MCF 10A (cell line): ENCODE results near the gene ZNF280D. TPM values are rescaled to one million over a fixed set of nuclear protein-coding genes. Genes with fewer than 3 reads are reported as not detected.
A peak's percentile ranks its signal among the peaks of the same experiment; 100 is the strongest.

Experiments
- BruUV-seq: library from RNA; stranded (reverse); fragments of 400-500 nt; replicated peaks from 2 replicates; lab custom pipeline; 2021; lab: Mats Ljungman, UMichigan
- CTCF ChIA-PET: fragments of 300-600 bp; sonication (Branson Sonifier 250); formaldehyde crosslinking; extraction: SDS; loops from one replicate; lab custom pipeline; 2021; ENCODE audit warnings: antibody characterized with exemption, inconsistent platforms; lab: Yijun Ruan, JAX
- POLR2A ChIA-PET: fragments of 300-600, 350-650 bp; sonication (Branson Sonifier 250); formaldehyde crosslinking; extraction: SDS; loops from one replicate; lab custom pipeline; 2020; ENCODE audit warnings: antibody characterized with exemption, inconsistent platforms; lab: Yijun Ruan, JAX
- DNase-seq: peaks from one replicate; pipeline ENCODE4 v3.0.0-alpha.2; 2018; ENCODE audit not compliant: unreplicated experiment
- H3K27ac Mint-ChIP-seq: one replicate; pipeline ENCODE4 v1.8.0; 2022; ENCODE audit warnings: mild to moderate bottlenecking, low read depth, mixed read lengths; ENCODE audit not compliant: unreplicated experiment
- H3K27me3 Mint-ChIP-seq: one replicate; pipeline ENCODE4 v1.8.0; 2022; ENCODE audit warnings: mixed read lengths; ENCODE audit not compliant: insufficient read depth, unreplicated experiment
- H3K36me3 Mint-ChIP-seq: one replicate; pipeline ENCODE4 v1.8.0; 2022; ENCODE audit warnings: mild to moderate bottlenecking, moderate library complexity, mixed read lengths; ENCODE audit not compliant: insufficient read depth, unreplicated experiment
- H3K4me1 Mint-ChIP-seq: one replicate; pipeline ENCODE4 v1.8.0; 2022; ENCODE audit warnings: mixed read lengths; ENCODE audit not compliant: insufficient read depth, unreplicated experiment
- H3K4me3 Mint-ChIP-seq: one replicate; pipeline ENCODE4 v1.8.0; 2022; ENCODE audit warnings: mild to moderate bottlenecking, moderate library complexity, mixed read lengths; ENCODE audit not compliant: unreplicated experiment
- H3K9me3 Mint-ChIP-seq: one replicate; pipeline ENCODE4 v1.8.0; 2022; ENCODE audit warnings: mixed read lengths; ENCODE audit not compliant: unreplicated experiment
- intact Hi-C: fragments of 100-400 bp; cut with micrococcal nuclease; formaldehyde crosslinking; loops from 2 replicates; pipeline ENCODE4 v1.14.1; 2022
- total RNA-seq: library from RNA; stranded (reverse); gene quantifications from 2 replicates; pipeline ENCODE4 v1.2.3, GENCODE V29; 2022
- TF ChIP-seq, protein P1 (sequence below): fragments of 200-600 bp; IDR thresholded peaks from one replicate; pipeline ENCODE4 v1.8.0; 2022; ENCODE audit warnings: antibody characterized with exemption, mild to moderate bottlenecking; ENCODE audit not compliant: unreplicated experiment

The ZNF280D gene
- total RNA-seq, 1 experiment from 2014 or later: 30.8 TPM

DNA sequence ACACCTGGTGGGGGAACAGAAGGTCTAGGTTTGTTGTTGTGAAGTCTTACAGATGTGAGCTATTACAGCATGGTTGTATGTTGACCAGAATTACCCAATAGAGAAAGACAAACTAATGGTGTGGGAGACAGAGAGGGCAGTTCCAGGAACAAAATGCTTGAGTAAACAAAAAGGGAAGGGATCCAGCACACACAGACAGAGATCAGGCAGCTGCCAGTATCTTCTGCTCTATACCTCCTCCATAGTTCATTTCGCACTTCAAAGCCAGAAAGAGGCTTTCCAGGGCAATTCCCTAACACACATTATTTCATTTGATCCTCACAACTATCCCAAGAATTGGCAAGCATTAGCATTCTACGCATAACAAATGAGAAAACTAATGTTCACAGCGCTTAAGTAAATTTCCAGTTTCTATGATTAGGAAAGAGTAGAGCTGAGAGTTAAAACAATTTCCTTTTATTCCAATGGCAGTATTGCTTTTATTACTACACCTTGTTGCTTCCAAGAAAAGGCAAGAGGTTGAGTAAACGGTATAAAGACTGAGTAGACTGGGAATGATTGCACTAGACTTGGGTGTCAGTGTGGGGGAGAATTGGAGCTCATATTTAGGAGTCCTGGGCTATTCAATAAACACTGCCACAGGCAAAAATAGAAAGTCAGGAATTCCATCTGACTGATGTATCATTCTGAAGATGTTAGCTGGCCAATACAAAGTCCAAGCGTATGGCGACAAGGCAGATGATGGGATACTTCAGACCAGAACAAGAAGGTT lies 39.7 kb upstream of the ZNF280D start:
- Mint-ChIP-seq H3K27me3 (no peaks in the 10 kb centered on the region), H3K27ac (no peak overlapping the region), H3K36me3 (no peaks in the 10 kb centered on the region), H3K4me1 (peaks cover 8% of the 10 kb centered on the region), H3K4me3 (no peak overlapping the region), H3K9me3 (peaks cover 5% of the 10 kb centered on the region)
- CTCF ChIA-PET: interaction anchor here (1.1 kb wide), 1 partner anchor 49 kb away, joined by 6 read pairs; no protein-coding TSS in a partner anchor
- intact Hi-C loops: no loop called here
- TF ChIP-seq, protein P1, sequence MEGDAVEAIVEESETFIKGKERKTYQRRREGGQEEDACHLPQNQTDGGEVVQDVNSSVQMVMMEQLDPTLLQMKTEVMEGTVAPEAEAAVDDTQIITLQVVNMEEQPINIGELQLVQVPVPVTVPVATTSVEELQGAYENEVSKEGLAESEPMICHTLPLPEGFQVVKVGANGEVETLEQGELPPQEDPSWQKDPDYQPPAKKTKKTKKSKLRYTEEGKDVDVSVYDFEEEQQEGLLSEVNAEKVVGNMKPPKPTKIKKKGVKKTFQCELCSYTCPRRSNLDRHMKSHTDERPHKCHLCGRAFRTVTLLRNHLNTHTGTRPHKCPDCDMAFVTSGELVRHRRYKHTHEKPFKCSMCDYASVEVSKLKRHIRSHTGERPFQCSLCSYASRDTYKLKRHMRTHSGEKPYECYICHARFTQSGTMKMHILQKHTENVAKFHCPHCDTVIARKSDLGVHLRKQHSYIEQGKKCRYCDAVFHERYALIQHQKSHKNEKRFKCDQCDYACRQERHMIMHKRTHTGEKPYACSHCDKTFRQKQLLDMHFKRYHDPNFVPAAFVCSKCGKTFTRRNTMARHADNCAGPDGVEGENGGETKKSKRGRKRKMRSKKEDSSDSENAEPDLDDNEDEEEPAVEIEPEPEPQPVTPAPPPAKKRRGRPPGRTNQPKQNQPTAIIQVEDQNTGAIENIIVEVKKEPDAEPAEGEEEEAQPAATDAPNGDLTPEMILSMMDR: no peak
- peak; percentile 22 for DNase-seq
- POLR2A ChIA-PET: no interaction called here
- no TSS peak for BruUV-seq

DNA sequence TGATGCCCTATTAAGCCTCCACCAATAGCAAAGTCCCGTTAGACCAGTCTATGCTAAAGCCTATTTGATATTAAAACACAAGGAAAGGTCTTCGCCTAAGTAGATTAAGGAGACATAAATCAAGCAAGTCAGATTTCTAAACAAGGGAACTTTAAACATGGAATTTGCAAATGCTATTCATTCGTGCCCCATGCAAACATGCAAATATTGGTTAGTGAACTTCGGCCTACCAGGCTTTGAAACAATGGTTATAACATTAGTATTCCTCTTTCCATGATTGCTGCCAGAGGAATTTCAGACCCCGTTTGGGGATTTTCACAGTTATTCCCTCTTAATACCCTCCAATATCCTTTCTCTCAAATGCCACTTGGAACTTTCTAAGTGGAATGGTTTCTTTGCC lies 36.9 kb upstream of the ZNF280D start:
- TF ChIP-seq, protein P1: no peak
- Mint-ChIP-seq H3K4me1 (peaks cover 16% of the 10 kb centered on the region), H3K36me3 (no peaks in the 10 kb centered on the region), H3K9me3 (no peaks in the 10 kb centered on the region), H3K4me3 (no peak overlapping the region), H3K27me3 (no peaks in the 10 kb centered on the region), H3K27ac (no peak overlapping the region)
- no peak for DNase-seq
- ChIA-PET CTCF (interaction anchor here (0.8 to 0.9 kb wide), 2 partner anchors 12 to 277 kb away, joined by 3 to 4 read pairs; no protein-coding TSS in a partner anchor), POLR2A (interaction anchor here (0.7 to 1.0 kb wide), 2 partner anchors 23 to 305 kb away, joined by 3 read pairs; partner anchors contain the start of gene MNS1)
- BruUV-seq: no TSS peak
- intact Hi-C loops: no loop called here

DNA sequence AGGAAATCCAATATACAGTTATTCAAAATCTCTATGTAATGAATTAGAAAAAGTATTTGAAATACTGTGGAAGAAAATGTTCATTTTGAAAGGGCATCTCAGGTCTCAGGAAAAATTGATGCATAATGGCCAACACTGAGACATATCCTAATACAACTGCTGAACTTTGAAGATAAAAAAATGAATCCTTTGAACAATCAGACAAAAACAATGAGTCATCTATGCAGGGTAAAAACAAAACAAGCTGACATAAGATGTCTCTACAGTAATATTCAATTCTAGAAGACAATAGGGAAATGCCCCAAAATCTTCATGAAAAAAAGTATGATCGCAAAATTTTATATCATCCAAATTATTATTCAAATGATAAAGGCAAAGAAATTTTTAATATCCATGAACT lies 34.0 kb upstream of the ZNF280D start:
- intact Hi-C loops: no loop called here
- ChIA-PET POLR2A (no interaction called here), CTCF (no interaction called here)
- Mint-ChIP-seq H3K27ac (no peak overlapping the region), H3K4me1 (peaks cover 8% of the 10 kb centered on the region), H3K27me3 (no peaks in the 10 kb centered on the region), H3K4me3 (no peak overlapping the region), H3K36me3 (no peaks in the 10 kb centered on the region), H3K9me3 (no peaks in the 10 kb centered on the region)
- DNase-seq: no peak
- TF ChIP-seq, protein P1: no peak
- no TSS peak for BruUV-seq

DNA sequence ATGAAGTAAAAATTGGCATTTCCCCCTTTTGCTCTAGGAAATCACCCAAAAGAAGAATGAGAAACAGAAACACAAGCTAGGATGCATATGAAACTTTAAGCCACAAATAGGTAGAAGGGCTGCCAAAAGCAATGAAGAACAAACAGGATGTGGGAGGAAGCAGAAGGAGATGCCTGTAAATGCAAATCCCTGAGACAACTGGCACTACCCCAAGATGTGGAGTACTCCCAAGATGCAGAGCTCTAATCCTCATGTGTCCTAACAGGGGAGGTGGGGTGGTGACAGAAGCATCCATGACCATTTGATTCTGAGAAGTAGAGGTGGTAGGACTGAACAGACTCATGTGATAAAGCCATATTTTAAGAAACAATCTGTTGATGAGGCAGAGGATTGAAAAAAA lies 31.9 kb upstream of the ZNF280D start:
- TF ChIP-seq, protein P1: no peak
- CTCF ChIA-PET: interaction anchor here (0.7 kb wide), 1 partner anchor 754 kb away, joined by 3 read pairs; no protein-coding TSS in a partner anchor
- POLR2A ChIA-PET: interaction anchor here (0.5 to 1.6 kb wide), 3 partner anchors 15 to 43 kb away, joined by 3 to 4 read pairs (median 4); partner anchors contain the start of gene ZNF280D
- H3K4me1 Mint-ChIP-seq: peaks cover 9% of the 10 kb centered on the region
- DNase-seq: peak; percentile 60
- no peak overlapping the region for H3K27ac Mint-ChIP-seq
- no peaks in the 10 kb centered on the region for H3K9me3 Mint-ChIP-seq
- no peaks in the 10 kb centered on the region for H3K36me3 Mint-ChIP-seq
- no peaks in the 10 kb centered on the region for H3K27me3 Mint-ChIP-seq
- BruUV-seq: no TSS peak
- intact Hi-C loops: no loop called here
- H3K4me3 Mint-ChIP-seq: no peak overlapping the region
